Lung microvascular endothelial cell (primary cell): ENCODE results near the gene COMP. TPM values are rescaled to one million over a fixed set of nuclear protein-coding genes. Genes with fewer than 3 reads are reported as not detected.

Experiments
- DNase-seq, 2 donors: peaks; one replicate each; pipeline versions ENCODE4 v3.0.0 to v3.0.0-alpha.2; 2010; ENCODE audit warnings: low read depth in 2 of 2
- total RNA-seq: library from RNA; depleted of rRNA; stranded (reverse); fragments of >200 nt; gene quantifications from 2 replicates; pipeline ENCODE4 v1.2.1, GENCODE V29; 2014

Gene COMP
- total RNA-seq, 1 donor from 2014 or later, result not detected

DNA sequence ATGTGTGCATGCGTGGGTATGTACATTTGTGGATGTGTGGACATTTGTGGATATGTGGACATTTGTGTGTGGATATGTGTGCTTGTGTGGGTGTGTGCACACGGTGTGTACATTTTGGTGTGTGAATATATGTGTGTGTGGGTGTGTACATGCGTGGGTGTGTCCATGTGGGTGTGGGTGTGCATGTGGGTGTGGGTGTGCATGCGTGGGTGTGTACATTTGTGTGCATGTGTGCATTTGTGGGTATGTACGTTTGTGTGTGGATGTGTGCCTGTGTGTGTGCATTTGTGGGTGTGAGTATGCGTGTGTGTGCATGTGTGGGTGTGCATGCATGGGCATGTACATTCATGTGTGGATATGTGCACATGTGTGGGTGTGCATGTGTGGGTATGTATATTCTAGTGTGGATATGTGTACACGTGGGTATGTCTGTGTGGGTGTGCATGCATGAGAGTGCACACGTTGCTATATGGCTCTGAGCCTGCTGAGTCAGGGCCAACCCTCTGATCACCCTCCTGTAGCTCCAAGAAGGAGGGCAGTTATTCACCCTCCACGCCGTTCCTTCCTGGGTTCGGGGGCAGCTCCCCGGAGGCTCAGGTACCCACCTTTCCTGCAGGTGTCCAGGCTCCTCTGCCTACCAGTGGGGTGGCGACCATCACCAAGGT, 20.3 kb downstream of the COMP start:
- no peak for DNase-seq

DNA sequence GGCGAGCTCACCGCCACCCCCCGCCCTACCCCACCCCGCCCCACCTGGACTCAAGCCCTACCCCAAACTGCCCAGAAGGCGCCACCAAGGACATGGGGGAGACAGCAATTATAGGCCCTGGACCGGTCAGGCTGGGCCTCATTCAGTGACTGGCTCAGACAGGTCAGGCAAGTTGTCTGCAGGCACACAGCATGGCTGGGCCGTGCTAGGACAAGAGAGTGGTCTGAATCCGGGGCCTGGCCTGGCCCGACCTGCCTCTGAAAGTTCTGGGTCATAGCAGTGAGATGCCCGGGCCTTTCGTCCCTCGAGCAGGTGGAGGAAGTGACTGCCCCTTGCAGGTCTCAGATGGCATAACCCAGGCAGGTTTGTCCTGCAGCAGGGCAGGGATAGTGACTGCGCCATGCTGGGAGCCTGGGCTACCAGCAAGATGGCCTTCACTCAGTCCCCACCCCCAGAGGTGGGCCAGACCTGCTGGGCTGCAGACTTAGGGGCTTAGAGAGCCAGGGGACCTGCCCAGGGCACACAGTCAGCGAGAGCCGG, 21.0 kb downstream of the COMP start:
- no peak for DNase-seq

DNA sequence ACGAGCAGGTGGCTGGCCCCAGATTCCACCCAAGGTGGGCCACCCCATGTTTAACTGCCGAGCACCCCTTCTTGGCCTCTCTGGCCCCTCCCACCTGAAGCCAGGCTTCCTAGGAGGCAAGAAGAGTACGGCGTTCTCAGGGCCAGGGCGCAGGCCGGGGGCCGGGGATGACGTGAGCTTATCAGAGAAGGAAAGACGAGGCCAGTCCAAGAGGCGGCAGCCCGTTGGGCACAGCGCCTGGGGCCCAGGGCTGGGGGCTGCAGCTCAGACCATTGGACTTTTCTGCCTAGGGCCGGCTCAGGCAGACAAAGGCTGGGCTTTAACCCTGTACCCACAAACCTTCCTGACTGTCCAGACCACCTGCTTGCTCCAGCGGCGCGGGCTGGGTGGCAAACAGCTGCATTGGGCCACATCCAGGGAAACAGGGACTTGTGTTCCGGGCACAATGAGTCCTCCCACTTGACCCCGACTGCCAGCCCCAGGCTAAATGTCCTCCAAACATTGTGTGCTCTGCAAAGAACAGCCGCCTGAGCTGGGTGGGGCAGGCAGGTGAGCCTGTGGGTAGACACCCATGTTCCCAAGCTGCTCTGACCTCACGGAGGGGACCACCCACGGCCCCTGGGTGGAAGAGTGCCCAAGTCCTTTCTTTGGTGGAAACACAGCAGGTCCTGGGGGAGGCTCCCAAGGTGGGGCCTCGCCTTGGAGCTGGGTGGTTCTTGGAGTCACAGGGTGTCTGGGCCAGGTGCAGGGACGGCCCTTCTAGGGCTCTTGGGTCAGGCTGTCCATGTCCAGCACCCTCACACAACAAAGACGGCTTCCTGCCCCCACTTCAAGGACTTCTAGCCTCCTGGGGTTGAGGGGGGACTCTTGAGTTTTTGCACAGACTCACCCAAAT, 21.9 kb downstream of the COMP start:
- no peak for DNase-seq

DNA sequence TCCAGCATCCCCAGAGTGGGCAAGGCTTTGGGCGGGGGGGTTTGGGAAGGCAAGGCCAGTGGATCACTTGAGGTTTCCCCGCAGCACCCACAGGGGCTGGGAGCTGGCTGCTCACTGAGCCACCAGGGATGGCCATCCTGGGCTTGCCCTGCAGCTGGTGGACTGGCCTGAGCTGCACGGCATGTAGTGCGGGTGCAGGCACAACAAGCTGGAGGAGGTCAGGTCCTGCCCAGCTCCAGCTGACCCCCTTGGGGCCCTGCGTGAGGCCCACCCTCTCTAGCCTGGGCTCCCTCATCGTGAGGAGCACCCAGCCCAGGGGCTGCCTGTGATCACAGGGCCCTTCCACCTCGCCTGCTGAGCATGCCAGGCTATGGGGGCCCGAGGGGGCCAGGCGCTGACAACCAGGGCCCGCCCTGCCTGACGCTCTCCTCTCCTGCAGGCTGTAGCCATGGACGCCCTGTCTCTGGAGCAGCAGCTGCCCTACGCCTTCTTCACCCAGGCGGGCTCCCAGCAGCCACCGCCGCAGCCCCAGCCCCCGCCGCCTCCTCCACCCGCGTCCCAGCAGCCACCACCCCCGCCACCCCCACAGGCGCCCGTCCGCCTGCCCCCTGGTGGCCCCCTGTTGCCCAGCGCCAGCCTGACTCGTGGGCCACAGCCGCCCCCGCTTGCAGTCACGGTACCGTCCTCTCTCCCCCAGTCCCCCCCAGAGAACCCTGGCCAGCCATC, 22.9 kb downstream of the COMP start:
- DNase-seq, result no peak

DNA sequence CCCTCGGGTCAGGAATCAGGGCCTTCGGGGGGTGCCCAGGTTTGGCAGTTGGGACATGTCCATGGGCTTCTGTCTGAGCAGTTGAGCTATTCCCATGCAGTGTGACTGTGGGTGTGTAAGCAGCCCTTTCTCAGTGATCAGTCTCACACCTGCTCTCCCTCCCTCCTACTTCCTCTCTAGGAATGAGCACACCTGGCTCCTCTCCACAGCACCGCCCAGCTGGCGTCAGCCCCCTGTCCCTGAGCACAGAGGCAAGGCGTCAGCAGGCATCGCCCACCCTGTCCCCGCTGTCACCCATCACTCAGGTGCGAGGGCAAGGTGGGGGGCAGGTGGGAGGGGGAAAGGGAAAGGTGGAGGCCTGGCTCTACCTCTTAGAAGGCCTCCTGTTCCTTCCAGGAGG, 25.9 kb downstream of the COMP start:
- DNase-seq, result no peak

DNA sequence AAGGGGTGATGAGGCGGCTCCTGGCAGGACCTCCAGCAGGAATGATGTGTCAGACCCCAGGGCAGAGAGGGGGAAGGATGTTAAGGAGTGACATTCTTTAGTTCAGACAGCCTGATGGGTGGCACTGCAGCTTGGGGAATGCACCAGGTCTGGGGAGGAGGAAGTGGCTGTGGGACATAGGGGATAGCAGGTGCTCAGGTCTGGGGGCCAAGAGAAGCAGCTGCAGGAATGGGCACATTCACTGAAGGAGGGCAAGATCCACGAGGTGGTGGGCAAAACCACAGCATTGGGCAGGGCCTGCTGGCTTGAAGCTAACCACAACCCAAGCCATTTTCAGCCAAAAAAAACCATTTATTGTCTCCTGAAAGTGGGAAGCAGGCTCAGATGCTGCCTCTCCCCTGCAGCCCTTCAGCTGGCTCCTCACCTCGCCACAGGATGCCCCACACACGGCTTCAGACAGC, 26.5 kb downstream of the COMP start:
- DNase-seq, result no peak

DNA sequence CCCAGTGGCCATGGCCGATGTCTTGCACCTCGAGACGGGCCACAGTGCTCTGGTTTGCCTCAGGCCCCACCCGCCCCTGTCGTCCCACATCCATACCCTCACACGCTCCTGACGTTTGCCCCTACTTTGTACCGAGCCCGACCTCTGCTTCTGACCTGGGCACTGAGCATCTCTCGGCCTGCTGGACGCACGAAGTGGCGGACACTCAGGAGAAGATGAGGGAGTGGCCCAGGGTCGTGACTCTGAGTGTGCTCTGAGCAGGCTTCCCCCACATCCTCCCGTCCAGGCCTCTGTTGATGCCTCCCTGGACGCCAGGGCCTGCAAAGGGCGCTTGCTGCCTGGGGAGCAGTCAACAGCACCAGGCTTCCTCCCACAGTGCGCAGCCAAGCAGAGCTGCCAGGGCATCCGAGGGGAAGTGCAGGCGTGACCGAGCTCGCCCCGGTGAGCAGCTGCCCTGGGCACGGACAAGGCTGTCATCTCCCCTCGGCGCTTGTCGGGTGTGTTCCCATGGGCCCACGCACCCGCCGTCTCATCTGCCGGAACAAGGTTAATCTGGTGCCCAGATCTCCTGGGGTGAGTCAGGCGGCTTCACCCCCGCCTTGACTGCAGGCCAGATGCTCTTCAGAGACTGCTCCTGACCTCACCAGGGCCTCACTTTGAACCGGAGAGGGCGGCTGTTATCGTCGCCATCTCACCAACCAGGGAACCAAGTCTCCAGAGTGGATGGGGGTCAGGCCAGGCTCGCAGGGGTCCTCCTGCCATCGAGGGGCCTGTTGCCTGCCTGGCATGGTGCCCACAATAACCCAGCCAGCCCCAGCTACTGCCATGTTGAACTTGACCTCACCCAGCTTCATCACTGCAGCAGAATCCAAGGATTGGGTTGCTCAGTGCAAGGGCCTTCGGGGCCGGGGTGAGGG, 27.2 kb downstream of the COMP start:
- peak; percentile 59 to 71 for DNase-seq

DNA sequence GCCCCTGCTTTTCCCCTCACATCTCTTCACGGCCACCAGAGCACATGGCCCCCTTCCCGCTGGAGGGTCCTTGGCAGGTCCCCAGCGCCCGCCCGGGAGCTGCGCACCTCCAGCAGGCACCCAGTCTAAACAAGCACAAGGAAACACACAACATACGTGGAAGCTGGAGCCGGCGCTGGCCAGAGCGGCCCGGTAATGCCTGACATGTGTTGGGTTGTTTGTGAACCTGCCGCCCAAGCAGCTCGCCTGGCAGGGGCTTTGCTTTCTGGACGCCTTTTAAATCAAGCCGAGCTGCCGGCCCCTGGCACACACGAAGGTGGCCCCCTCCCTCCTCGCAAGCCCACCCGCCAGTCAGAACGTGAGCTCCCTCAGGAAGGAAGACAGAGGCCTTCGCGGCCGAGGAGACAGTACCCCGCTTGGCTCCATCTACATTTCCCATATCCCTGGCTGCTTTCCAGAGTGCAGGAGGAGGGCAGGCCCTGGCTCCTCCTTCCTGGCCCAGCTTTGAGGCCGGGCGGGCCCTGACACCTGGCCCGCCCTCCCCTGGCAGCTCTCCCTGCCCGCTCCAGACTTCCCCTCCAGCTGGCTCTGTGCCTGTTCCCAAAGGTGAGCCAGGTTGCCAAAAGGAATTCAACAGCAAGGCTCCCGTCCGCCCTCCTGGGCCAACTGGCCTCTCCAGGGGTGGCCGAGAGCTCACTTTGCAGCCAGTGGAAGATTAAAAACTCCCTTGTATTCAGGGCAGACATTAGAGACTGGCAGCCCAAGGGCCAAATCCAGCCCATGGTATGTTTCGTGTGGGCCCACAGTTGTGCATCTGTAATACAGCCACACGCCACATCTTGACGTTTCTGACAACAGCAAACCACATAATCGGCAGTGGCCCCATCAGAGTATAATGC, 28.7 kb downstream of the COMP start:
- DNase-seq, result peak; percentile 32 to 68

DNA sequence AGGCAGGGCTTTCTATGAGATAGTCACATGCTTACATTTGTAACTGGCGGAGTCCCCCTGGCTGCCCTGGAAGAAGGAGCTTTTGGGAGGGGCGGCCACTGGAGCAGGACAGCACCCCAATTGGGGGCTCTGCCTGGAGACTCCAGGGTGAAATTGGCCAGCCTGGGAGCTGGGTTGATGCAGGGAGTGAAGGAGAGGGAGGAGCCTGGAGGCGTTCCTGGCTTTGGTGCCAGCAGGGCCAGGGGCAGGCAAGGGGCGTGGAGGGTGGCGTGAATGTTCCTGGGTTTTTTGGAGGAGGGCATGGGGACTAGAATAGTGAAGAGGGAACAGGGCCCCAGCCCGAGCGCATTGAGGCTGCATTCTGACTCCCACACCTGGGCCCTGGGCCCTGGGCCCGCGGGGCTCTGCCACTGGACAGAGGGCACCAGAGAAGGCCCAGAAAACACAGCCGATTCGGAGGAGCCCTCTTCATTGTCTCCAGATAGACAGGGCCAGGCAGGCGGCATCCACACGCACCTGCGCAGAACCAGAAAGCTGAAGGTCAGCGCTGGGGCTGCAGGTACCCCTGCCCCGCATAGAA, 29.5 kb downstream of the COMP start:
- DNase-seq, result no peak

DNA sequence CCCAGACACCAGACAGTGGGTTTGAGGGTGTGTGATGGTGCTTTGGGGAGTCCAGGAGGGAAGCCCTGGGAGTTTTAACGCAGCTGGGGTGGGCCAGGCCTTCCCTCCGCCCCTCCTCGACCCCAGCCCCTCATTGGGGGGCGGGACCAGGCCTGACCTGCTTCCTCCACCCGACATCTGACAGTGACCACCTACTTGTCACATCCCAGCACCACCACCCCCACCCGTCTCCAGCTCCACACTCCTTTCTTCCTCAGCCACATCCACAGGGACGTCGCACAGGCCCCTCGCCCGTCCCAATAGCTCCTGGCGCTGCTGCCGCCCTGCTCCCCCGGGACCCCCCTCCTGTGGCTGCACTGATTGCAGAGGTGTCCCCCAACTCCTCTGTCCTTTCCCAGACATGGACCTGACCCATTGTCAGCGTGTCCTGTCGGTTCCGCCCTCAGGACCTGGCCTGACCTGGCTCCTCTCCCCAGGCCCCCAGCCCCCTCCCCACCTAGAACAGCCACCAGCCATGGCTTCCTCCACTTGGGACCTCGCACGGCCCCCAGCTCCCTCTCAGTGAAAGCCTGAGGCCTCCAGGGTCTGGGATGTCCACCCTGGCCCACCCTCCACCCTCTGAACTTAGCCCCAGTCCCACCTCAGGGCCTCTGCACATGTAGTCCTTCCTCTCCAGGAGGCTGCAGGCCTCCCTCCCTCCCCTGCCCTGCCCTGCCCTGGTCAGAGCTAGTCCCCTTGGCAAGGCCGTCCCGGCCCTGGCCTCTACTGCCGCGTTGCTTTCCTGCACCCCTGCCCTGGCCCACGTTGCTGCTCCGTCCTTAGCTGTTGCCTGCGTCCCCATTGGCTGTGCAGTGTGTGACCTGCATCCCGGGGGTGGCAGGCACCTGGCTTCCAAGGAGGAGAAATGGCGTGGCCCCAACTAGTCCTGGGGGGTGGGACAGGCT, 30.4 kb downstream of the COMP start:
- no peak for DNase-seq

DNA sequence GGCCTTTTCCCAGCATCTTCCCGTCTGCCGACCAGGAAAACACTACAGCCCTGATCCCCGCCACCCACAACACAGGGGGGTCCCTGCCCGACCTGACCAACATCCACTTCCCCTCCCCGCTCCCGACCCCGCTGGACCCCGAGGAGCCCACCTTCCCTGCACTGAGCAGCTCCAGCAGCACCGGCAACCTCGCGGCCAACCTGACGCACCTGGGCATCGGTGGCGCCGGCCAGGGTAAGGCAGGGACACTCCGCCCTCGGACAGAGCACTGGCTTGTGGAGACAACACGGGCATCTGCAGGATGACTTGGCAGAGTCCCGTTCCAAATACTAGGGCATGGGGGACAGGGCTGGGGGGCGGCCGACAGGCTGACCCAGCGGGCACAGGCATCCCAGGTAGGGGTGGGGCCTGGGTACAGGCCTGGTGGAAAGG, 31.1 kb downstream of the COMP start:
- DNase-seq, result no peak

DNA sequence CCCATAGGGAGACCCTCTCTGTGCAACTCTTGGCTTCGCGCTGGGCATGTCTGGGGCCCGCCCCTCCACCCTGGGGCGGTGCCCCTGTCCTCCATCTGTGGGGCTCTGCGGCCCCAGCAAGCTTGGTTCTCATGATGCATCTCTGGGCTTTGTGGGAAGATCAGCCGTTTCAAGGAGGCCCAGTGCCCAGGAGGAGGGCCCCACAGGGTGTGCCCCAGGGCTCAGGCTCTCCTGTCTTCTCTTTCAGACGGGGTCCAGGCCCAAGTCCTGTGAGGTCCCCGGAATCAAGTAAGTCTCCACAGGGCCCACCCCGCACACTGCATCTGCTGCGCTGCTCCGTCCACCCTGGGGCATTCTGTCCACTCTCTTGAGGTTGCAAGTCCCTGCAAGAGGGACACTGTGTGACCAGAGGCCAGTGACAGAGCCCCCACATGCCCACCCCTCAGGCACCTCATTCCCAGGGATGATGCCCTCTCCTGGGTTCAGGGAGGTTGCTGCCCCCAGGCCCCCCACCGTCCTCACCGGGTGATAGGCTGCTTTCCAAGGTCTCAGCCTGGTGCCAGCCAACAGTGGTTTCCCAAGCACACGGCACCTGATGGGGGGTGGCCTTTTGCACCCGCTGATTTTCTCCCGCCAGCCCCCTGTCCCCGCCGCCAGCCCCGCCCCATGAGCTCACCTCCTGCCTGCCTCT, 31.7 kb downstream of the COMP start:
- no peak for DNase-seq

DNA sequence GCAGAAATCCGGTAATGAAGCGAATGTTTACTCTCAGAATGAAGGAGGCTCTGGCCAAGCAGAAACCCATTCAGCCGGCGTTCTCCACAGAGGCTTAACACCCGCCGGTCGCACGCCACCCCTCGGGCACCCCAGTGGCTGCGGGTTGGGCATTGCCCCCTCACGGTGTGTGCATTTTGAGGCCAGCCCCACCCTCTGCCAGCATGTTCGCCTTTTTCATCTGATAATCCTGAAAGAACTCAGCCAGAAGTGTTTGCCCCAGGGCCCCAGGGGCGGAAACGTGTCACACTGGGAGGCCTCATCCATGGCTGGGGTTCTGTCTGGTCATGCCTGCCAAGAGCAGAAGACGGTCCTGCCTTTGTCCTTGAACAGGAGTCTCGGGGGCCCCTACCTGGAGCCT, 34.2 kb downstream of the COMP start:
- DNase-seq, result no peak

DNA sequence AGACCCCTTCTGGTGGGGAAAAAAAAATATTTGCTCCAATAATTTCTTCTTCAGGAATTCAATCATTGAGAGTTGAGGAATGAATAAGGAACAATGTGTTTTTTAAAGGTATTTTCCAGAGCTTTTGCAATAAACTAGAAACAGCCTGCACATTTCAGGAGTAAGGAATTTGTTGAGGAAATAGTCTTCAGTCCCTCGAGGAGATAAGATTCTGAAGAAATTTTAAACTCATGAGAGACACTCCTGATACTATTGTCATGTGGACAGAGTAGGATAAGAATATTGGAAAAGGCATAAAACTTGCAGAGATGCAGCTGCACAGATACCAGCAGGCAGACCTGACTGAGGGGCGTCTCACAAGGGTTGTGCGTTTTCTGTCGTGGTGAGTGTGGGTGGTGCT, 36.6 kb downstream of the COMP start:
- DNase-seq, result no peak

DNA sequence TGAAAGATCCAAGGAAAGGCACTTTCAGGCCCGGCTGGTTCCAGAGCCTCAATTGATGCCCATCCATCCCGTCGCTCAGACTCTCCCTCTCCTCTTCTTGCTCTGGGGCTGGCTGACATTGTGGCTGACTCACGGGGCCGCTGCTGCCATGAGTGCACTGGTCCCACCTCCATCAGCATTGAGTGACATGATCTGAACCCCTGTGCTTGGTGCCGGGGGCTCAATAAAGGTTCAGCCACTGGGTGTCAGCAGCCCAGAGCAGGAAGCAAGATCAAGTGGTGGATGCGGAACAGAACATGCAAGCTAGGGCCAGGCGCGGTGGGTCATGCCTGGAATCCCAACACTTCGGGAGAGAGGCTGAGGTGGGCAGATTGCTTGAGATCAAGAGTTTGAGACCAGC, 39.5 kb downstream of the COMP start:
- DNase-seq, result no peak

DNA sequence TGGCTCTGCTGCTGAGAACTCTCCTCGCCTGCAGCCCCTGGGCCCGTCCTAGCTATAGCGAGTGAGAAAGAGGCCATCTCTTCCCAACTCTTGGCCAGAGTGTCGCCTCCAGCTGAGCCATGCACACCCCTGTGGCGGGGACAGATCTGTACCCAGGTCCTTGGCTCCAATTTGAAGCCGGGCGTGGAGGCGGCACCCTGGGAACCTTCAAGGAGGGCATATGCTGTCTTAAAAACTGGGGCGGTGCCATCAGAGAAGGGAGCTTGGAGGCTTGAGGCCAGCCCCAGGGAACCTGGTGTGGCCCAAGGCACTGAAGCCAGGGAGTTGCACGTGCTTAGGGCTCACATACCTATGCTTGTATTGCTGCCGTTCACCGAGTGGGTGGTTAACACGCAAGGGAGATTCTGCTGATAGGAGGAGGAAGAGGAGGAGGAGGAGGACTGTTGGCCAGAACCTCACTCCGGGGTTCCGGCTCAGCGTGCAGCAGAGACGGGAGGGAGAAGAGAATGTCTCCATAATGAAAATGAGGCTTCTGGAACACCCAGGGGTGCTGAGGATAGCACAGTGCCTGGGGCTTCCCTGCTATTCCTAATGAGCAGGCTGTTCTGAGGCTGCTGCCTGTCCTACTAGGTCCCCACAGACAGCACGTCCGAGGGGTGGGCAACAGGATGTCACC, 40.7 kb downstream of the COMP start:
- no peak for DNase-seq
